ENCODE data around the gene KLHL13. TPM values are rescaled to one million over a fixed set of nuclear protein-coding genes. Genes with fewer than 3 reads are reported as not detected.

The KLHL13 gene
- total RNA-seq, 1 experiment from 2014 or later, result 0.82 TPM

DNA sequence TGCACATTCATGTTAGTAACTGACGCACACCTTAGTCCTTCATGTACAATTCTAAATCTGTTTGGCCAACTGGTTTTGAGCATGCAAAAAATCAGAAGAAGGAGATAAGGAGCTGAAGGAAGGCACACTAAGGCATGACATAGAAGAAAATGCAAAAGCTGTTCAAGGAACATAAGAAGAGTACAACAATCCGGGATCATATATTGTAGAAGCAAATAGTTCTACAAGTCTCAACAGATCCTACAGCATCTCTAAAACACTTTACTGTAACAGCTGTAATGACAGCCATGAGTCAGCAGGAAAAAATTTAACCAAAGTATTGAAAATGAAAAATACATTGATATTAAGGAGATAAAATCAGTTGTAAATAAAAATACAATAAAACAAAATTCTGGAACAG is 57.7 kb downstream of the KLHL13 start:
- no peak for ATAC-seq
- intact Hi-C loops (cut with micrococcal nuclease; ENCODE audit: unreplicated experiment), result no loop called here
- no peak for DNase-seq (ENCODE audit: low read depth, low spot score)
- in situ Hi-C loops (cut with HindIII; ENCODE audit: low pct_unique_long_range_greater_than_20kb, low sequenced_read_pairs), result no loop called here
- no peaks in the 10 kb centered on the region for H3K27me3 ChIP-seq (ENCODE audit: control insufficient read depth, insufficient read depth, low read length)
- H3K4me1 ChIP-seq (ENCODE audit: control insufficient read depth, insufficient read depth, low read length), result no peaks in the 10 kb centered on the region
- H3K27ac ChIP-seq (ENCODE audit: low read length), result no peak overlapping the region
- ChIA-PET POLR2A (no interaction called here), CTCF (no interaction called here)
- no peaks in the 10 kb centered on the region for H3K36me3 ChIP-seq (ENCODE audit: control insufficient read depth, insufficient read depth, low read length)
- no peak for TF ChIP-seq TCF7L2 (IDR thresholded peaks at IDR 0.05; ENCODE audit: low read depth, low read length)
- no peak overlapping the region for H3K4me3 ChIP-seq (ENCODE audit: low read depth in 2 of 2, low read length in 2 of 2)
- no TSS peak for BruUV-seq (replicated peaks)
- no peaks in the 10 kb centered on the region for H3K9me3 ChIP-seq (ENCODE audit: control insufficient read depth, insufficient read depth, low read depth, low read length)

GRCh38 chrX:118056870-118057269 is 59.7 kb downstream of the KLHL13 start:
- ATAC-seq (no peak), DNase-seq (ENCODE audit: low read depth, low spot score) (no peak)
- no peaks in the 10 kb centered on the region for H3K27me3 ChIP-seq (ENCODE audit: control insufficient read depth, insufficient read depth, low read length)
- H3K4me1 ChIP-seq (ENCODE audit: control insufficient read depth, insufficient read depth, low read length), result no peaks in the 10 kb centered on the region
- intact Hi-C loops (cut with micrococcal nuclease; ENCODE audit: unreplicated experiment) (no loop called here), in situ Hi-C loops (cut with HindIII; ENCODE audit: low pct_unique_long_range_greater_than_20kb, low sequenced_read_pairs) (no loop called here)
- BruUV-seq (replicated peaks), result no TSS peak
- no peak overlapping the region for H3K27ac ChIP-seq (ENCODE audit: low read length)
- ChIA-PET POLR2A (no interaction called here), CTCF (no interaction called here)
- no peaks in the 10 kb centered on the region for H3K36me3 ChIP-seq (ENCODE audit: control insufficient read depth, insufficient read depth, low read length)
- no peak for TF ChIP-seq TCF7L2 (IDR thresholded peaks at IDR 0.05; ENCODE audit: low read depth, low read length)
- TF ChIP-seq, protein P1, sequence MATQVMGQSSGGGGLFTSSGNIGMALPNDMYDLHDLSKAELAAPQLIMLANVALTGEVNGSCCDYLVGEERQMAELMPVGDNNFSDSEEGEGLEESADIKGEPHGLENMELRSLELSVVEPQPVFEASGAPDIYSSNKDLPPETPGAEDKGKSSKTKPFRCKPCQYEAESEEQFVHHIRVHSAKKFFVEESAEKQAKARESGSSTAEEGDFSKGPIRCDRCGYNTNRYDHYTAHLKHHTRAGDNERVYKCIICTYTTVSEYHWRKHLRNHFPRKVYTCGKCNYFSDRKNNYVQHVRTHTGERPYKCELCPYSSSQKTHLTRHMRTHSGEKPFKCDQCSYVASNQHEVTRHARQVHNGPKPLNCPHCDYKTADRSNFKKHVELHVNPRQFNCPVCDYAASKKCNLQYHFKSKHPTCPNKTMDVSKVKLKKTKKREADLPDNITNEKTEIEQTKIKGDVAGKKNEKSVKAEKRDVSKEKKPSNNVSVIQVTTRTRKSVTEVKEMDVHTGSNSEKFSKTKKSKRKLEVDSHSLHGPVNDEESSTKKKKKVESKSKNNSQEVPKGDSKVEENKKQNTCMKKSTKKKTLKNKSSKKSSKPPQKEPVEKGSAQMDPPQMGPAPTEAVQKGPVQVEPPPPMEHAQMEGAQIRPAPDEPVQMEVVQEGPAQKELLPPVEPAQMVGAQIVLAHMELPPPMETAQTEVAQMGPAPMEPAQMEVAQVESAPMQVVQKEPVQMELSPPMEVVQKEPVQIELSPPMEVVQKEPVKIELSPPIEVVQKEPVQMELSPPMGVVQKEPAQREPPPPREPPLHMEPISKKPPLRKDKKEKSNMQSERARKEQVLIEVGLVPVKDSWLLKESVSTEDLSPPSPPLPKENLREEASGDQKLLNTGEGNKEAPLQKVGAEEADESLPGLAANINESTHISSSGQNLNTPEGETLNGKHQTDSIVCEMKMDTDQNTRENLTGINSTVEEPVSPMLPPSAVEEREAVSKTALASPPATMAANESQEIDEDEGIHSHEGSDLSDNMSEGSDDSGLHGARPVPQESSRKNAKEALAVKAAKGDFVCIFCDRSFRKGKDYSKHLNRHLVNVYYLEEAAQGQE (IDR thresholded peaks at IDR 0.05; ENCODE audit: insufficient read depth in 1 of 2, low read depth in 2 of 2, low read length in 1 of 2), result no peak
- TF ChIP-seq SIN3A (IDR thresholded peaks at IDR 0.05; ENCODE audit: borderline replicate concordance, insufficient read depth, low read depth, low read length), result no peak
- no peak for TF ChIP-seq POLR2AphosphoS5 (IDR thresholded peaks at IDR 0.05; ENCODE audit: low read depth, low read length)
- TF ChIP-seq, protein P2, sequence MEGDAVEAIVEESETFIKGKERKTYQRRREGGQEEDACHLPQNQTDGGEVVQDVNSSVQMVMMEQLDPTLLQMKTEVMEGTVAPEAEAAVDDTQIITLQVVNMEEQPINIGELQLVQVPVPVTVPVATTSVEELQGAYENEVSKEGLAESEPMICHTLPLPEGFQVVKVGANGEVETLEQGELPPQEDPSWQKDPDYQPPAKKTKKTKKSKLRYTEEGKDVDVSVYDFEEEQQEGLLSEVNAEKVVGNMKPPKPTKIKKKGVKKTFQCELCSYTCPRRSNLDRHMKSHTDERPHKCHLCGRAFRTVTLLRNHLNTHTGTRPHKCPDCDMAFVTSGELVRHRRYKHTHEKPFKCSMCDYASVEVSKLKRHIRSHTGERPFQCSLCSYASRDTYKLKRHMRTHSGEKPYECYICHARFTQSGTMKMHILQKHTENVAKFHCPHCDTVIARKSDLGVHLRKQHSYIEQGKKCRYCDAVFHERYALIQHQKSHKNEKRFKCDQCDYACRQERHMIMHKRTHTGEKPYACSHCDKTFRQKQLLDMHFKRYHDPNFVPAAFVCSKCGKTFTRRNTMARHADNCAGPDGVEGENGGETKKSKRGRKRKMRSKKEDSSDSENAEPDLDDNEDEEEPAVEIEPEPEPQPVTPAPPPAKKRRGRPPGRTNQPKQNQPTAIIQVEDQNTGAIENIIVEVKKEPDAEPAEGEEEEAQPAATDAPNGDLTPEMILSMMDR (IDR thresholded peaks at IDR 0.05), result no peak
- no peak overlapping the region for H3K4me3 ChIP-seq (ENCODE audit: low read depth in 2 of 2, low read length in 2 of 2)
- H3K9me3 ChIP-seq (ENCODE audit: control insufficient read depth, insufficient read depth, low read depth, low read length), result no peaks in the 10 kb centered on the region

DNA sequence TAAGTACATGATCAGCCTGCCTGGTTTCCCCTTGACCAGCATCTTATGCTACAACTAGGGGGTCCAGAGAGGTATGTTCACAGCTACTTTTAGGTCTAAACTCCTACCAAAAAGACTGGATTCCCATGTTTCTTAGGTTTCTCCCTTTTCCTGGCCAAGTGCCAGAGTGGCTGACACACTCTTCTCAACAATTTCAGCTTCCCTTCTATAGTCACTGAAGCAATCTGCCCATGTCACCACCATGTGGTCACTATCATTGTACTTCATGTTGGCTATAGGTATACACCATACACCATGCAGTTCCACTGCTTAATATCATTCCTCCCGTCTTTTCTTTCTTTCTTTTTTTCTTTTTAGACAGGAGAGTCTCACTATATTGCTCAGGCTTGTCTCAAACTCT is 66.9 kb downstream of the KLHL13 start:
- no peaks in the 10 kb centered on the region for H3K36me3 ChIP-seq (ENCODE audit: control insufficient read depth, insufficient read depth, low read length)
- TF ChIP-seq SIN3A (IDR thresholded peaks at IDR 0.05; ENCODE audit: borderline replicate concordance, insufficient read depth, low read depth, low read length) (no peak), TCF7L2 (IDR thresholded peaks at IDR 0.05; ENCODE audit: low read depth, low read length) (no peak), POLR2AphosphoS5 (IDR thresholded peaks at IDR 0.05; ENCODE audit: low read depth, low read length) (no peak)
- TF ChIP-seq, protein P2 (IDR thresholded peaks at IDR 0.05), result no peak
- TF ChIP-seq, protein P1 (IDR thresholded peaks at IDR 0.05; ENCODE audit: insufficient read depth in 1 of 2, low read depth in 2 of 2, low read length in 1 of 2), result no peak
- intact Hi-C loops (cut with micrococcal nuclease; ENCODE audit: unreplicated experiment), result no loop called here
- ATAC-seq (no peak), DNase-seq (ENCODE audit: low read depth, low spot score) (no peak)
- in situ Hi-C loops (cut with HindIII; ENCODE audit: low pct_unique_long_range_greater_than_20kb, low sequenced_read_pairs), result no loop called here
- H3K9me3 ChIP-seq (ENCODE audit: control insufficient read depth, insufficient read depth, low read depth, low read length), result no peaks in the 10 kb centered on the region
- CTCF ChIA-PET, result no interaction called here
- no peak overlapping the region for H3K27ac ChIP-seq (ENCODE audit: low read length)
- H3K27me3 ChIP-seq (ENCODE audit: control insufficient read depth, insufficient read depth, low read length), result no peaks in the 10 kb centered on the region
- H3K4me1 ChIP-seq (ENCODE audit: control insufficient read depth, insufficient read depth, low read length), result no peaks in the 10 kb centered on the region
- no peak overlapping the region for H3K4me3 ChIP-seq (ENCODE audit: low read depth in 2 of 2, low read length in 2 of 2)
- no TSS peak for BruUV-seq (replicated peaks)
- POLR2A ChIA-PET, result no interaction called here
